Measurements from ENCODE around the gene NAGK. TPM values are rescaled to one million over a fixed set of nuclear protein-coding genes. Genes with fewer than 3 reads are reported as not detected.
"Not testable (repeated sequence)": the region's sequence is repeated elsewhere in the genome, so short reads cannot be mapped to it uniquely, and the experiment has no call there.

The NAGK gene
- 33.6 TPM for polyA plus RNA-seq (2013, experiment 1 of 2)
- polyA plus RNA-seq (2013, experiment 2 of 2), result 31.2 TPM

DNA sequence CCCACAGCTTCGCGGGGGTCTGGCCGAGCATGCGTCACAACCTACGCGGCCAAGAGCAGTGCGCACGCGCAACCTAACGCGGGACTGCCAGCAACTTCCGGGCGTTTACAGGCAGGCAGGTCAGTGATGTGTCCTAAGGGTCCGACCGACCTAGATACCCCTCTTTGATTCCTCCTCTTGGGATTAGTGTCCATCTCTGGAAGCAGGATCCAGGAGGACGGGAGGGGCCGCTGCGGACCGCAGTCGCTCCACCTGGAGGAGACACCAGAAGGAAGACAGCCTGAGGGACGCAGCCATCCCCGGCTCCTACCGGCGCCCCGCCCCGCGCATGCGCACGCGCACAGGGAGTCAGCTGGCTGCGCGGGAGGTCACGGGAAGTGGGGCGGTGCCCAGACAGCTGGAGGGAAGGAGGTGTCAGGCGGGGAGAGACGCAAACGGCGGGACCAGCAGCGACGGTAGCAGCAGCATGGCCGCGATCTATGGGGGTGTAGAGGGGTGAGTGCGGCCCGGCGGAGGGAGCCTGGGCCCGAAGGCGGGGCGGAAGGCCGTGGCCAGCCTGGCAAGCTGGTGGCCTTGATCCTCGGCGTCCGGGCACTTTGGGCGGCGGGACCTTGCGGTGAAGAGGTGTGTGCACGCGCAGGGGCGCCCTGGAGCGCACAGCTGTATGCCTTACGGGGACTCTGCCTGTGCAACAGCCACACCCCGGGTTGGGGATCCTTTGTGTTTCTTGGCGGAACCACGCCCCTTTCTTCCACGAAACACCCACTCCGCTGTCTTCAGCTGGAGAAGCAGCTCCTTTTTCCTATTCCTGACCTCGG, at the start of gene NAGK:
TSS of gene NAGK (plus strand) at position 431 of the 818 bp plus-strand sequence. CDS start at position 467, 36 bp downstream.
- no peaks in the 10 kb centered on the region for H3K9me3 ChIP-seq (replicated peaks in 1 of 2; ENCODE audit: control insufficient read depth in 2 of 2, insufficient read depth in 1 of 2, low read depth in 1 of 2, low read length in 2 of 2)
- H4K91ac ChIP-seq (ENCODE audit: low read depth, low read length, poor library complexity), result no peak within 1 kb of the TSS
- no peak within 1 kb of the TSS for H2BK120ac ChIP-seq (ENCODE audit: low read depth, low read length)
- peak within 1 kb of the TSS; percentile 96 for H3K9ac ChIP-seq (ENCODE audit: low read depth, low read length, poor library complexity)
- H4K8ac ChIP-seq (ENCODE audit: low read depth, low read length), result peak within 1 kb of the TSS; percentile 56
- peak within 1 kb of the TSS; percentile 77 for H3K27ac ChIP-seq (replicated peaks; ENCODE audit: low read length)
- peak within 1 kb of the TSS; percentile 72 to 85 for H3K4me3 ChIP-seq (ENCODE audit: low read length in 2 of 2)
- peak within 1 kb of the TSS; percentile 89 for H3K4me2 ChIP-seq (ENCODE audit: insufficient read depth, low read length, poor library complexity, severe bottlenecking)
- H2AK5ac ChIP-seq (ENCODE audit: low read depth, low read length), result peak within 1 kb of the TSS; percentile 88
- peak; percentile 96 for DNase-seq (ENCODE audit: low spot score)
- H3K23ac ChIP-seq (ENCODE audit: low read depth, low read length, poor library complexity), result peak within 1 kb of the TSS; percentile 100
- no peak within 1 kb of the TSS for H3K4ac ChIP-seq (ENCODE audit: low read length)
- H3K4me1 ChIP-seq (ENCODE audit: control insufficient read depth in 2 of 2, insufficient read depth in 1 of 2, low read depth in 1 of 2, low read length in 2 of 2), result peaks cover 0 to 4% of the 10 kb centered on the region in 2 donors
- H2BK5ac ChIP-seq (ENCODE audit: low read length), result peak within 1 kb of the TSS; percentile 95
- H3K18ac ChIP-seq (ENCODE audit: low read length), result peak within 1 kb of the TSS; percentile 98
- H3K27me3 ChIP-seq (ENCODE audit: control insufficient read depth in 3 of 3, insufficient read depth in 3 of 3, low read depth in 1 of 3, low read length in 3 of 3), result peaks cover 0 to 15% (median 2%) of the 10 kb centered on the region in 3 experiments
- H3K14ac ChIP-seq (ENCODE audit: low read length), result peak within 1 kb of the TSS; percentile 61
- WGBS, 2 donors (ENCODE audit: extremely low coverage in 2 of 2, insufficient read length in 2 of 2, insufficient replicate concordance in 1 of 2), result no CpG with 5 or more reads among the region's 66 CpGs
- H3K36me3 ChIP-seq (replicated peaks in 1 of 2; ENCODE audit: control insufficient read depth in 2 of 2, insufficient read depth in 2 of 2, low read length in 2 of 2), result peaks cover 9 to 22% of the 10 kb centered on the region in 2 donors
- no peak within 1 kb of the TSS for H2BK15ac ChIP-seq (ENCODE audit: low read length)
- H3K79me1 ChIP-seq (ENCODE audit: low read depth, low read length), result peaks cover 13% of the 10 kb centered on the region
- peak within 1 kb of the TSS; percentile 95 for H2AFZ ChIP-seq (ENCODE audit: low read length)
- no peak within 1 kb of the TSS for H2BK12ac ChIP-seq (ENCODE audit: low read length)

DNA sequence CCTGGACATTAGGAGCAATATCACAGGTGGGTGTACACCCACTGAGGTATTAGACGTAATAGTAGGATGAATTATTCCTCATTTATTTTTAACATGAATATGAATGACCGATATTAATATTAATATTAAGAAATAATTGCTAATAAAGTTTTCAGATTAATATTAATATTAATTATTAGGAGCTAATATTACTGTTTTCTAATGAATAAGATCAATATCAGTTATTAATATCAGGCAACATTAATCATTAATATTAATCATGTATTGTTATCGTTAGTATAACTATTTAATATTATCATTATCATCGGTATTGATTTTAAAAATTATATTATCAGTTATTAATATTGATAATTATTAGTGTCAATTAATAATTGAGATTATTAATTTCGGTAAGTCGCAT, 48.5 kb upstream of the NAGK start:
- not testable (repeated sequence) for H2BK12ac ChIP-seq (ENCODE audit: low read length); H3K18ac ChIP-seq (ENCODE audit: low read length); H2AK5ac ChIP-seq (ENCODE audit: low read depth, low read length); H3K9ac ChIP-seq (ENCODE audit: low read depth, low read length, poor library complexity); H3K27ac ChIP-seq (replicated peaks; ENCODE audit: low read length); DNase-seq (ENCODE audit: low spot score); H2BK120ac ChIP-seq (ENCODE audit: low read depth, low read length); H3K23ac ChIP-seq (ENCODE audit: low read depth, low read length, poor library complexity); H2BK15ac ChIP-seq (ENCODE audit: low read length); H3K79me1 ChIP-seq (ENCODE audit: low read depth, low read length); H2BK5ac ChIP-seq (ENCODE audit: low read length); H3K4me1 ChIP-seq (ENCODE audit: control insufficient read depth in 2 of 2, insufficient read depth in 1 of 2, low read depth in 1 of 2, low read length in 2 of 2); H3K4me2 ChIP-seq (ENCODE audit: insufficient read depth, low read length, poor library complexity, severe bottlenecking); H3K36me3 ChIP-seq (replicated peaks in 1 of 2; ENCODE audit: control insufficient read depth in 2 of 2, insufficient read depth in 2 of 2, low read length in 2 of 2); H4K8ac ChIP-seq (ENCODE audit: low read depth, low read length); H2AFZ ChIP-seq (ENCODE audit: low read length); H3K14ac ChIP-seq (ENCODE audit: low read length); H3K4me3 ChIP-seq (ENCODE audit: low read length in 2 of 2); H3K4ac ChIP-seq (ENCODE audit: low read length); H3K9me3 ChIP-seq (replicated peaks in 1 of 2; ENCODE audit: control insufficient read depth in 2 of 2, insufficient read depth in 1 of 2, low read depth in 1 of 2, low read length in 2 of 2); H4K91ac ChIP-seq (ENCODE audit: low read depth, low read length, poor library complexity); H3K27me3 ChIP-seq (ENCODE audit: control insufficient read depth in 3 of 3, insufficient read depth in 3 of 3, low read depth in 1 of 3, low read length in 3 of 3)
- no CpG with 5 or more reads among the region's 6 CpGs for WGBS, 2 donors (ENCODE audit: extremely low coverage in 2 of 2, insufficient read length in 2 of 2, insufficient replicate concordance in 1 of 2)

DNA sequence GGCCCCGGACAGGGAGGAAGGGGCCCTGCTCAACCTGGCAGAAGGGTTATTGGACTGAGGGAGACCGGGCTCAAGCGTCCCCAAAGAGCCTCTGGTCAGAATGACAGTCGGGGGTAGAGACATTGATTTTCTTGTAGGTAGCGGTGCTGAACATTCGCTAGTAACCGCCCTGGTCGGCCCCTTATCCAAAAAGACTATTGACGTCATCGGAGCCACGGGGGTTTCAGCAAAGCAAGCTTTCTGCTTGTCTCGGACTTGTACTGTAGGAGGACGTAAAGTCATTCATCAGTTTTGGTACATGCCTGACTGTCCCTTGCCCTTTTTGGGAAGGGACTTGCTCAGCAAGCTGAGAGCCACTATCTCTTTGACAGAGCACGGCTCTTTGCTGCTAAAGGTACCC, 47.1 kb upstream of the NAGK start:
- H2BK120ac ChIP-seq (ENCODE audit: low read depth, low read length); H3K18ac ChIP-seq (ENCODE audit: low read length); H3K14ac ChIP-seq (ENCODE audit: low read length); H3K23ac ChIP-seq (ENCODE audit: low read depth, low read length, poor library complexity); H2AK5ac ChIP-seq (ENCODE audit: low read depth, low read length); H3K4ac ChIP-seq (ENCODE audit: low read length); DNase-seq (ENCODE audit: low spot score); H2BK12ac ChIP-seq (ENCODE audit: low read length); H3K4me3 ChIP-seq (ENCODE audit: low read length in 2 of 2); H3K4me2 ChIP-seq (ENCODE audit: insufficient read depth, low read length, poor library complexity, severe bottlenecking); H4K8ac ChIP-seq (ENCODE audit: low read depth, low read length); H3K4me1 ChIP-seq (ENCODE audit: control insufficient read depth in 2 of 2, insufficient read depth in 1 of 2, low read depth in 1 of 2, low read length in 2 of 2); H3K27ac ChIP-seq (replicated peaks; ENCODE audit: low read length); H3K27me3 ChIP-seq (ENCODE audit: control insufficient read depth in 3 of 3, insufficient read depth in 3 of 3, low read depth in 1 of 3, low read length in 3 of 3); H3K36me3 ChIP-seq (replicated peaks in 1 of 2; ENCODE audit: control insufficient read depth in 2 of 2, insufficient read depth in 2 of 2, low read length in 2 of 2); H3K9me3 ChIP-seq (replicated peaks in 1 of 2; ENCODE audit: control insufficient read depth in 2 of 2, insufficient read depth in 1 of 2, low read depth in 1 of 2, low read length in 2 of 2); H4K91ac ChIP-seq (ENCODE audit: low read depth, low read length, poor library complexity); H3K9ac ChIP-seq (ENCODE audit: low read depth, low read length, poor library complexity); H3K79me1 ChIP-seq (ENCODE audit: low read depth, low read length); H2BK15ac ChIP-seq (ENCODE audit: low read length); H2BK5ac ChIP-seq (ENCODE audit: low read length): not testable (repeated sequence)
- WGBS, 2 donors (ENCODE audit: extremely low coverage in 2 of 2, insufficient read length in 2 of 2, insufficient replicate concordance in 1 of 2), result no CpG with 5 or more reads among the region's 14 CpGs
- H2AFZ ChIP-seq (ENCODE audit: low read length), result peak overlapping the region; percentile 74

DNA sequence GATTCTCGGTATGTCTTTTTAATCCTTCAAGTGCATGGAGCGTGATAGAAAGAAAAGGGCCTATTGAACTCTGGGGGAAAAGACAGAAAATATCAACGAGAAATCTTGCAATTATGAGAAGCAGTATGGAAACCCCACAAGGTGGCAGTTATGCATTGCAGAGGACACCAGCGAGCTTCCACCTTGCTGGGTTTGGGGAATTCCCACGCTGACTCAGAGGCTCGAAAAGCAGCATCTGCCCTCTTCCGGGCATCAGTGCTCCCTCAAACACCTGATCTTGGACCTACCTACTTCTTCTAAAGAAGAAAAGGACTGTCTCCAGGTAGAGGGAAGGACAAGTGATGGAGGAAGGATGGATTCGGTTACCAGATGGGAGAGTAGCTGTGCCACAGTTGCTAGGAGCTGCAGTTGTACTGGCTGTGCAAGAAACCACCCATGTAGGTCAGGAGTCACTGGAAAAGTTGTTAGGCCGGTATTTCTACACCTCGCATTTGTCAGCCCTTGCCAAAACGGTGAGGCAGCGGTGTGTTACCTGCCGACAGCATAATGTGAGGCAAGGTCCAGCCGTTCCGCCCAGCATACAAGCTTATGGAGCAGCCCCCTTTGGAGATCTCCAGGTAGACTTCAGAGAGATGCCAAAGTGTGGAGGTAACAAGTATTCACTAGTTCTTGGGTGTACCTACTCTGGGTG, 44.8 kb upstream of the NAGK start:
- WGBS, 2 donors (ENCODE audit: extremely low coverage in 2 of 2, insufficient read length in 2 of 2, insufficient replicate concordance in 1 of 2), result no CpG with 5 or more reads among the region's 15 CpGs
- not testable (repeated sequence) for H3K18ac ChIP-seq (ENCODE audit: low read length); H2BK120ac ChIP-seq (ENCODE audit: low read depth, low read length); H3K9ac ChIP-seq (ENCODE audit: low read depth, low read length, poor library complexity); H3K79me1 ChIP-seq (ENCODE audit: low read depth, low read length); H3K4me1 ChIP-seq (ENCODE audit: control insufficient read depth in 2 of 2, insufficient read depth in 1 of 2, low read depth in 1 of 2, low read length in 2 of 2); H3K36me3 ChIP-seq (replicated peaks in 1 of 2; ENCODE audit: control insufficient read depth in 2 of 2, insufficient read depth in 2 of 2, low read length in 2 of 2); H3K9me3 ChIP-seq (replicated peaks in 1 of 2; ENCODE audit: control insufficient read depth in 2 of 2, insufficient read depth in 1 of 2, low read depth in 1 of 2, low read length in 2 of 2); H2BK12ac ChIP-seq (ENCODE audit: low read length); H3K4ac ChIP-seq (ENCODE audit: low read length); H3K27me3 ChIP-seq (ENCODE audit: control insufficient read depth in 3 of 3, insufficient read depth in 3 of 3, low read depth in 1 of 3, low read length in 3 of 3); H3K14ac ChIP-seq (ENCODE audit: low read length); H3K23ac ChIP-seq (ENCODE audit: low read depth, low read length, poor library complexity); DNase-seq (ENCODE audit: low spot score); H3K4me2 ChIP-seq (ENCODE audit: insufficient read depth, low read length, poor library complexity, severe bottlenecking); H3K4me3 ChIP-seq (ENCODE audit: low read length in 2 of 2); H2AFZ ChIP-seq (ENCODE audit: low read length); H2AK5ac ChIP-seq (ENCODE audit: low read depth, low read length); H3K27ac ChIP-seq (replicated peaks; ENCODE audit: low read length); H2BK5ac ChIP-seq (ENCODE audit: low read length); H4K8ac ChIP-seq (ENCODE audit: low read depth, low read length); H4K91ac ChIP-seq (ENCODE audit: low read depth, low read length, poor library complexity); H2BK15ac ChIP-seq (ENCODE audit: low read length)
